Measurements from ENCODE around the gene HTRA2.

Gene HTRA2

DNA sequence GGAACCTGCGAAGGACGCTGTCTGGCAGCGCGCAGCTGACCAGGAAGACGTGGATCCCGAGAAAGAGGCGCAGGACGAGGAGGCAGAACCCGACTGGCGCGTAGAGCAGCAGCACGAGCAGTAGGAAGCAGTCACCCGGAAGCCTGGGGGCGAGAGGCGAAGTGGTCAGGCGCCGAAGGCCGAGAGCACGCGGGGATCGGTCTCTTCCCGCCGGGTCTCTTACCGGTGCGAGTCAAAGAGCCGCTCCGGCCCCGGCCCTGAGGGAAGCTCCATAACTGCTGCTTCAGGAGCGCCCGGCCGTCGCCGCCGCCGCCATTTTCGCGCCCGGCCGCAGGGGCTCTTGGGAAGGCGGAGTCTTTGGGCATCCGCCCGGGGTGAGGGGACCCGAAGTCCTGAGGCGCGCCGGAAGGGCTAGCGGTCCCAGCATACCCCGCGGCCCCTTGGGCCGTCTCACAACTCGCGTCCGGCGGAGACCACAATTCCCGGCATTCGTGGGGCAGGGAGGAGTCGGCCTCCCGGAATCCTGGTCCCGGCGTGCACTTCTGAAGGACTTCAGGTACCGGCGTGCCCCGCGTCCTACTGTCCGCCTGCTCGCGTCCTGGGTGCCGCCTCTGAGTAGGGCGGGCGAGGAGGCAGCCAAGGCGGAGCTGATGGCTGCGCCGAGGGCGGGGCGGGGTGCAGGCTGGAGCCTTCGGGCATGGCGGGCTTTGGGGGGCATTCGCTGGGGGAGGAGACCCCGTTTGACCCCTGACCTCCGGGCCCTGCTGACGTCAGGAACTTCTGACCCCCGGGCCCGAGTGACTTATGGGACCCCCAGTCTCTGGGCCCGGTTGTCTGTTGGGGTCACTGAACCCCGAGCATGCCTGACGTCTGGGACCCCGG lies at the start of gene HTRA2, which contains the start of gene AUP1:
TSS of gene HTRA2 (plus strand) at position 577 of the 882 bp plus-strand sequence. CDS start at position 651, 74 bp downstream.
TSS of gene AUP1 (minus strand) at position 350 of the 882 bp plus-strand sequence. CDS start at position 273, 77 bp downstream.
- peak within 1 kb of the TSS; percentile 94 for H3K4me3 ChIP-seq (ENCODE audit: low read length)
- TF ChIP-seq ZNF274 (IDR thresholded peaks at IDR 0.05; ENCODE audit: low read depth, low read length) = no peak

DNA sequence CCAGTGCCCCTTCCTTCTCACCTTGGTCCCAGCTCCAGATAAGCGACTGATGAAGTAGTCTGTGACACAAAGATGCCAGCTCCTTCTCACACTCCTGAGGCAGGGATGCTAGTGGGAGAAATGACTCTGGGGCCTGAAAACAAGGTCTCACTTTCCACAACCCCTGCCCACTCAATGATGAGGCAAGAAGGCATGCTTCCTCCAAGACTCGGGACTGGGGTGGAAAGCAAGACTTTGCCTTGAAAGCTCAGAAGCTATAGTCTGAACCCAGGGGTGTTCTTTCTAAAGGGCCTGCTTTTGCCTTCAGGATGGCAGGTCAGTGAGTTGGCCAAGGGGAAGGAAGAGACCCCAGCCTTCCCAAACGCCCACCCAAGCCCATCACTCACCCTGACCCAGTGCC lies 48.3 kb upstream of the HTRA2 start:
- peak overlapping the region; percentile 76; the same call in 1 of the 2 replicates for H3K4me3 ChIP-seq (ENCODE audit: low read length)
- TF ChIP-seq ZNF274 (IDR thresholded peaks at IDR 0.05; ENCODE audit: low read depth, low read length) = no peak

DNA sequence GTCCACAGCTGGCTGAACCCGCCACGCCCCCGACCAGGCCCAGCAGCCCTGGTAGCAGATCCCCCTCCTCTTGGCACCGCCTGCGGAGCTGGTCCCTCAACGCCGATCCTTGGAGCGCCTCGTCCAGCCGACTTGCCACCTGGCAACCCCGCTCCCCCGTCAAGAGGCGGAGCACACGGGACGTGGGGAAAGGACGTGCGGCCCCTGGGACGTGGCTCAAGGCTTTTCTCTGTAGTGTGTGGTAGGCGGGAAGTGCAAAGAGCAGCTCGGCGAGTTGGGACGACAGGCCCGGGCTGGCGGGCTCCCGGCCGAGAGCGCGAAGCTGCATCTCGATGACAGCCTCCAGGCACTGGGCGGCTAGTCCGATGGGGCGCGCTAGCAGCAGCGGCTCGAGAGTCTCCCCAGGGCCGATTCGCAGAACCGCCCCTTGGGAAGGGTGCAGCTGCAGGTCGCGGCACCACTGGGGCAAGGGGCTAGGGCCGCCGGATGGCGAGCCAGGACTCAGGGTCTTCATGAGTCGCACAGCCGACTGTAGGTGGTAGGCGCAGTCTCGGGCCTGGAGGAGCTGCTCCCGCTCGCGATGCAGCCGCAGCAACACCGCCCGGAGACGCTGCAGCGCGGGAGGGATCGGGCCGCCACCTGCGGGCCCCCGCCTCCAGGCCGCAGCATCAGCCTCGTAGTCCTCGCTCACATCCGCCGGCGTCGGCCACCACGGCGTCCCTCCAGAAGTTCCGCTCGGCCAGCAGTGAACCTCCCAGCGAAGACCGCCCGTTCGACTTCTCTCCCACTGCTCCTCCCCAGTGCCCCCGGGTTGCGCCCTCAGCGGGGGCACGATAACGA lies 47.6 kb upstream of the HTRA2 start:
- no peak for TF ChIP-seq ZNF274 (IDR thresholded peaks at IDR 0.05; ENCODE audit: low read depth, low read length)
- H3K4me3 ChIP-seq (ENCODE audit: low read length) = peak overlapping the region; percentile 76

DNA sequence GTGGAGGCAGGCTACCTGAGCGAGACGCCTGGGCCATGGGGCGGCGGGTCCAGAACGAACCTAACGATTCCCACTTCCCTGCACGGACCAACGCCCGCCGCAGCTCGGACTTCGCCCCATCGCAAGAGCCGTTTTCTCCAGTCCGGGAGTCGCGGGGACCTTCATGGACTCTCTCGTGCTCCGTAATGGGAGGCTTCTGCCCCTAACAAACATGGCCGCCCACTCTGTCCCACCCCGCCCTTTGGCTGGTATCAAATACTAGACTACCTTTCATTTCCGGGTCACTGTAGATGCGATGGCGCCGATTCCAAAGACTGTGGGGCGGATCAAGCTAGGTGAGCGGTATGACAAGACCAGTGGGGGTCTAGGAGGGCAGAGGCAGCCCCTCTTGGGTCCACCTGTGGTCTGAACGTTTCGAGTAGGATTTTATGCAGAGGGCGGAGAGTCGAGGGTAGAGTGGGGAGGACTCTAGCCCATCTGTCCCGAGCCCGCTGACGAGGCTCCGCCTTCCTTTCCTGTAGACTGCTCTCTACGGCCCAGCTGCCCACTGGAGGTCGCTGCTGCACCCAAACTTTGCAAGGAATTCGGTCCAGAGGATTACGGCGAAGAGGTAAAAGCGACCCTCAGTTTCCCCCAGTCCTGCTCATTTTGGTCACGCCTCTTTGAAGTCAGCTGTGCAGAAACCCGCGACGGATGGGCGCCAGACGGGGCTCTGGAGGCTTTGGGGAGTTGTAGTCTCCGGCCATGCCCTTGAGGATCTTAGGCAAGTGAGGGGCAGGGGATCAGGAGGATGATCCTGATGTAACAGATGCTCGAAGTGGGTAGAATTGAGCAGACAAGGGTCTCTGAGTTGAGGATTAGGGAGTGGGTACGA lies 46.7 kb upstream of the HTRA2 start, which contains the start of the genes CCDC142 and TTC31:
TSS of gene CCDC142 (minus strand) at position 198 of the 874 bp plus-strand sequence. CDS start at position 37, 161 bp downstream.
TSS of gene TTC31 (plus strand) at position 281 of the 874 bp plus-strand sequence. CDS start at position 296, 15 bp downstream.
- H3K4me3 ChIP-seq (ENCODE audit: low read length) = peak within 1 kb of the TSS; percentile 76
- TF ChIP-seq ZNF274 (IDR thresholded peaks at IDR 0.05; ENCODE audit: low read depth, low read length) = no peak

DNA sequence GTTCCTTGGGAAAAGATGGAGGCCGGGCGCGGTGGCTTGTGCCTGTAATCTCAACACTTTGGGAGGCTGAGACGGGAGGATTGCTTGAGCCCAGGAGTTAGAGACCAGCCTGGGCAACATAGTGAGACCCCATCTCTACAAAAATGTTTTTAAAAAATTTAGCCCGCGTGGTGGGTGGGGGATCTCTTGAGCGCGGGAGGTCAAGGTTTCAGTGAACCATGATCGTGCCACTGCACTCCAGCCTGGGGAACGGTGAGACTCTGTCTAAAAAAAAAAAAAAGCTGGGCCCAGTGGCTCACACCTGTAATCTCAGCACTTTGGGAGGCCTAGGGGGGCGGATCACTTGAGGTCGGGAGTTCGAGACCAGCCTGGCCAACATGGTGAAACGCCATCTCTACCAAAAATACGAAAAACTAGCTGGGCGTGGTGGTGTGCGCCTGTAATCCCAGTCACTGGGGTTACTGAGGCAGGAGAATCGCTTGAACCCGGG lies 46.0 kb upstream of the HTRA2 start:
- peak overlapping the region; percentile 76; the same call in 1 of the 2 replicates for H3K4me3 ChIP-seq (ENCODE audit: low read length)

DNA sequence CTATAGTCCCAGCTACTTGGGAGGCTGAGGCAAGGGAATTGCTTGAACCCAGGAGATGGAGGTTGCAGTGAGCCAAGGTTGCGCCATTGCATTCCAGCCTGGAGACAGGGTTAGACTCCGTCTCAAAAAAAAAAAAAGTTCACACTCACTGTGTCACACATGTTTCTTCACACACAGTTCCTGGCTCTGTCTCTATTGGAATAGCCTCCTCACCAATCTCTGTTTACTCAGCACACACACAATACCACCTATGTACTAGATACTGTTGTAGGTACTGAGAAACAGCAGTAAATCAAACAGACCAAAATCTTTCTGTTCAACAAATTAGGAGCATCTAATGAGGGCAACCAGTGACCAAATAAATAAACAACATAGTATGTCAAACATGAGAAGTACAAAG lies 43.6 kb upstream of the HTRA2 start:
- TF ChIP-seq ZNF274 (IDR thresholded peaks at IDR 0.05; ENCODE audit: low read depth, low read length) = no peak
- H3K4me3 ChIP-seq (ENCODE audit: low read length) = no peak overlapping the region

DNA sequence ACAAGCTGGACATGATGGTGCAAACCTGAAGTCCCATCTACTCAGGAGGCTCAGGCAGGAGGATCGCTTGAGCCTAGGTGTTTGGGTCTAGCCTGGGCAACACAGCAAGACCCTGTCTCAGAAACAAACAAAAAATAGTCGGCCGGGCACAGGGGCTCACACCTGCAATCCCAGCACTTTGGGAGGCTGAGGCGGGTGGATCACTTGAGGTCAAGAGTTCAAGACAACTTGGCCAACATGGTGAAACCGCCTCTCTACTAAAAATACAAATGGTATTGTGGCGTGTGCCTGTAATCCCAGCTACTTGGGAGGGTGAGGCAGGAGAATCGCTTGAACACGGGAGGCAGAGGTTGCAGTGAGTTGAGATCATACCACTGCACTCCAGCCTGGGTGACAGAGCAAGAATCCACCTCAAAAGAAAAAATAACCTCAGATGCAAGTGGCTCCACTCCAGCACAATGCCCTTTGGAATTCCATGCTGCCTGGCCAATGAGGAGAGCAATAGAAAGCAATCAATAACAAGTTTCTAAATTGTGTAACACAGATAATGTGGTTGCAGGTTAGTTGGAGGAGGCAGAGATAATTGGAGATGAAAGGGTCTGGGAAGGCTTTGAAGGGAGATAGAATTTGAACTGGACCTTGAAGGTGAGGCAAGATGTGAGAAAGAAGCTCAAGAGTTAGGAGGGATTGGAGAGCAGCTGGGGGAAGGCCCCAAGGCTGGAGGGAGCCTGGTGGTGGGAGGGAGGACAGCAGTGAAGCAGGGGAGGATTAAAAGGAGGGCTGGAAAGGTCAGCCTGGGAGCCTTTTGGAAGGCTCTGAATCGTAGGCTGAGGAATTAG lies 40.9 kb upstream of the HTRA2 start:
- no peak overlapping the region for H3K4me3 ChIP-seq (ENCODE audit: low read length)
- TF ChIP-seq ZNF274 (IDR thresholded peaks at IDR 0.05; ENCODE audit: low read depth, low read length) = no peak

DNA sequence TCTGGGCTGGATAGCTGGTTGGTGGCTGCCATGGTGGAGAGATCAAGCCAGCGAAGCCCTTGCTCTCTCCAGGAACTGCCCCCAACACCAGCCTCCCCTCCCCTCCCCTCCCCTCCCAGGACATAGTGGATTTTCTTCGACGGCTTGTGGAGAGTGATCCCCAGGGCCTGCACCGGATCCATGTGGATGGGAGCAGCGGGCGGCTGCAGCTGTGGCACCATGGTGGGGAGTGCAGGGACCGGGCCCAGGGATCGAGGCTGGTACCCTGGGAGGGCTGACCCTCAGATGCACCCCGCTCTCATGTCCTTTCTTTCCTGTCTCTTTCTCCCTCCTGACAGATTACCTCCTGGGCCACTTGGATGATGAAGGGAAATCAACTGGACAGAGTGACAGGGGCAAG lies 39.8 kb upstream of the HTRA2 start:
- no peak for TF ChIP-seq ZNF274 (IDR thresholded peaks at IDR 0.05; ENCODE audit: low read depth, low read length)
- H3K4me3 ChIP-seq (ENCODE audit: low read length) = no peak overlapping the region

DNA sequence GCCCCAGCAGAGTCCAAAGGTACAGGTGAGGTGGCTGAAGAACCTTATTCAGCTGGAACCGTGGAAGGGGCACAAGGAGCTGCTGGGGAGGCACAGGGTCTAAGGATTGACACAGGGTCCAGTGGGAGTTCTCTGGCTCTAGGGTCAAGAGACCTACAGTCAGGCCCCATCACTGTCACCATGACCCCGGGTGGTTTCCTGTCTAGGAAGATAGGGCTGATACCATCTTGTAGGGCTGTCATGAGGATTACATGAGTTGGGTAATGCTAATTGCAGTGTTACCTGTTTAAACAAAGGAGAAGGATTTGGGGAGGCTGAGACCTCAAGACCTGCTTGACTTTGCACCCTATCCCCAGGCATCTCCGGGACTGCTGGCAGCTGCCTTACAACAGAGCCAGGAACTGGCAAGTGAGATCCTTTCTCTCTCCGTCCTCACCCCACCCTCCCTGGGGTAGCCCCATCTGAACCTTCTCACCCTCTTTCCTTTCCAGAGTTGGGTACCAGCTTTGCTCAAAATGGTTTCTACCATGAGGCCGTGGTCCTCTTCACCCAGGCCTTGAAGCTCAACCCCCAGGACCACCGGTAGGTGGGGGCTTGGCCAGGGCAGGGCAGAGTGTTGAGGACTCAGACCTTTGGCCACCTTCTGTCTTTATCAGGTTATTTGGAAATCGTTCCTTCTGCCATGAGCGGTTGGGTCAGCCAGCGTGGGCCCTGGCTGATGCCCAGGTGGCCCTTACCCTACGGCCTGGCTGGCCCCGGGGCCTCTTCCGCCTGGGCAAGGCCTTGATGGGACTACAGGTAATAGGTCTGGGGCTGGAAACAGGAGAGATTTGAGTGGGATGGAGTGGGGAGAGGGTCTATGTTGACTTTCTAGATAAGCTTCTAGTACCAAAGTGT lies 37.8 kb upstream of the HTRA2 start:
- no peak overlapping the region for H3K4me3 ChIP-seq (ENCODE audit: low read length)
- no peak for TF ChIP-seq ZNF274 (IDR thresholded peaks at IDR 0.05; ENCODE audit: low read depth, low read length)

DNA sequence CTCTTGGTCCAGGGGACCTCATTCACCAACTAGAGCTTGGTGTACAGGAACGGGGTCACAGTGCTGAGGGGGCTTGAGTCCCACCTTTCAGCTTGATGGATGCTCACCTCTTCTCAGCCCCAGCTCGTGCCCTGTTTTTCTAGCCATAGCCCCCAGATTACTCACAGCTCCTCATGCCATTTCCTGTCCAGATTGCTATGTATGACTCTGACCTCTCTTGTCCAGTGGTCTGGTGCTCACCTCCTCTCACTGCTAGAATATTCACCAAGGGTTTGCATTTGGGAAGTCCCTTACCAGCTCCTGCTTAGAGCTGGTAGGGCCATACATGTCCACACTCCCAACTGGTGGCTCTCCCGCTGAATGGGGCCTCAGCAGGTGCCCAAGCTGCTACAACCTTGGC lies 36.2 kb upstream of the HTRA2 start:
- no peak for TF ChIP-seq ZNF274 (IDR thresholded peaks at IDR 0.05; ENCODE audit: low read depth, low read length)
- no peak overlapping the region for H3K4me3 ChIP-seq (ENCODE audit: low read length)

DNA sequence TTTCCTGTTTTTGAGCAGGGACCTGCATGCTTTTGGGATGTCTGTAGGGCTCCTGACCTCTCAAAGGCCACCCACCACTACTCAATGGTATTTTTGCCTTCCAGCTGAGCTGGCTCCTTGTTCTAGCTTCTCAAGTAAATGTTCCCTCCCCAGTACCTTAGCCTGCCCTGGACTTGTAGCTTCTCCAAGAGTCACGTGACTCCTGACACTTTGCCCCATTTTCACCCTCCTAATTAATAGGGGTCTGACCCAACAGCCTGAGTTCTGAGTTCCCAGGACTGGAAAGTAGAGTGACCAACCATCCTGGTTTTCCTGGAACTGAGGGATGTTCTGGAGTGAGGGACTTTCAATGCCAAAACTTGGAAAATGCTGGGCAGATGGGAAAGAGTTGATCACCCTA lies 34.3 kb upstream of the HTRA2 start:
- H3K4me3 ChIP-seq (ENCODE audit: low read length) = no peak overlapping the region
- TF ChIP-seq ZNF274 (IDR thresholded peaks at IDR 0.05; ENCODE audit: low read depth, low read length) = no peak

Measured in GM08714 (cell line).